ENCODE measurements around the gene SHCBP1L.
A peak's percentile ranks its signal among the peaks of the same experiment; 100 is the strongest.
"Not testable (repeated sequence)": the region's sequence is repeated elsewhere in the genome, so short reads cannot be mapped to it uniquely, and the experiment has no call there.

SHCBP1L gene

GRCh38 chr1:182962554-182963115, 9.7 kb upstream of the SHCBP1L start:
- DNase-seq: peak in 1 of 2 experiments; percentile 34

GRCh38 chr1:182960046-182960445, 7.1 kb upstream of the SHCBP1L start:
- DNase-seq: no peak

DNA sequence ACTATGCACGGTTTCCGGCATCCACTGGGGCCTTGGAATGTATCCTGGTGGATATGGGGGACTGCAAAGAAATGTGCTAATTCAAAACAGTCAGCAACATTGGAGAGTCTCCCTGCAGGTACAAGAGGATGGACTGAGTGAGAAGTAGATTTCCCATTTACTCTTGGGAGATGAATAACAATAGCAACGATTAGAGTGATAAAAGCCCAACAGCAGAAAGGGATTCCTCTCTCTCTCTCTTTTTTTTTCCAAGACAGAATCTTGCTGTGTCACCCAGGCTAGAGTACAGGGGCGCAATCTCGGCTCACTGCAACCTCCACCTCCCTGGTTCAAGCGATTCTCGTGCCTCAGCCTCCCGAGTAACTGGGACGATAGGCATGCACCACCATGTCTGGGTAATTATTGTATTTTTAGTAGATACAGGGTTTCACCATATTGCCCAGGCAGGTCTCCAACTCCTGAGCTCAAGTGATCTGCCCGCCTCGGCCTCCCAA, 5.0 kb upstream of the SHCBP1L start:
- no peak for DNase-seq

GRCh38 chr1:182956708-182957365, 3.9 kb upstream of the SHCBP1L start:
- DNase-seq: no peak

DNA sequence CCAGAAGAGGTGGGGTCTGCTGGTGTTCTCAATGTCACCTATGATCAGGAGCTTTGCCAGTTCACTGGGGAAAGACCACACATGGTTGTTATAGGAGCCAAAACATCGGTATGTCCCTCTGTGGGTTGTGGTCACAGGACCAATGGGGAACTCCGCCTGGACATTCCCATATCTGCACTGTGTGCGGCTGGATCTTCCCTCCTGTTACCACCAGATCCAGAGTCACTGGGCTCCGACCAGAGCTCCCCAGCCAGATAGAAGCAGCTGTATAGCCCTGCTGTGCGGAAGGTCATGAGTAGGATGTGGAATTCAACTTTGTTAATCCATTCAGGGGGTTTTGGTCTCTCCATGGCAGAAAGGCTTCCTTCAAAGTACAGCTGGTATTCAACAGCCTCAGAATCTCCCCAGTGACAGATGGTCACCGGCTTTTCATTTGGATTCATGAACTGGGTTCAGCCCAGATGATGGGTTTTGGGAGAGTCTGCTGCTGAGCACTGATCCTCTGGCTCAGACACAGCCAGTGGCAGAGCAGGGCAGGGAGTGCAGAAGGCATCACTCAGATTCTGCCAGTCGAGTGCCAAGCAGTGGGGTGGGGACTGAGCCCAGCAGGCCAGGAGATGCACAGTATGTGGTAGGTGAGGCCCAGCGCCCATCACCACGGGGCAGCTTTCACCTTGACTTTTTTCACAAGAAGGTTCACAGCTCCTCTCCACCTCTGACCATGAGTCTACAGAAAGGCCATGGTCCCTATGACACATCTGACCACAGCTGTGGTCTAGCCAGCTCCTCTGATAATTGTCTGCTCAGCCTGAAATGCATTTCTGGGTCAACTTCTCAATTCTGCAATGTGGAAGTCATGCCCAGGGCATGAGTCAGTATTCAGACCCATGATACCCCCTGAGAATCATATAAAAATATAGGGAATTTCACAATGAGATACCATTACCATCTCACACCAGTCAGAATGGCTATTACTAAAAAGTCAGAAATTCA, 2.9 kb upstream of the SHCBP1L start:
- no peak for DNase-seq

DNA sequence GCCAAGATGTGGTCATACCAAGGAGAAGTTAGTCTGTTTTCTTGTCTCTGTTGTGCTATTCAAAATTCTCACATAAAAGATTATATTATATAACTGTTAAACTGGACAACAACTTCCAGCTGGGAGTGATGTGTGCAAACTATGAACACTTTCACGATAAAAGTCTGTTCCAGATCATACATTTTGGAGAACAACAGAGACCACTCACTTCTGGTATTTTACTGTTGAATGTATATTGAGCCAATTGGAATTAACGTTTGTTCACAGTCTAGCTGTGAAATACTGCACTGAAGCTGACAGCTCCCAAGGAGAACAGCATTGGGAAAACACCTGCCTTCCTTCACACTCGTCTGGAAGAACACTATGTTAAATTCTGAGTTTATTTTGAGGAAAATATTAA, 860 bp upstream of the SHCBP1L start:
- DNase-seq: no peak

- not testable (repeated sequence) for DNase-seq
Measured at GRCh38 chr1:182943336-182943735, 9.6 kb downstream of the SHCBP1L start.

GRCh38 chr1:182942145-182942544, 10.8 kb downstream of the SHCBP1L start:
- not testable (repeated sequence) for DNase-seq

DNA sequence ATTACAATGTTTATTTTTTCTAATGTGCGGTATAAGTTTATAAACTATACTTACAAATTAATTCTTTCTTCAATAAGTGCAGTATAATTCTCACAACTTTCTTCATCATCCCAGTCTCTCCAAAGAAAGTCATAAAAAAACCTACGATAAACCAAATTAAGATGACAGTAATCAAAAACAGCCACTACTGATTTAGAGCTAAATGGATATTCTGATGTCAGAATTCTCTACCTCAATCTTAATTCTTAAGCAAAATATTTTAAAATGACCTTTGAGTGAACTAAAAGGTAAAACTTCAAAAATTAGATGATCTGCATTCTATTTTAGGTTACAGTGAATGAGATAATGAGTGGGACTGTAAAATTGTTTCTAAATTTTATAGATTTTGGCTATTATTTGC, 13.6 kb downstream of the SHCBP1L start:
- no peak for DNase-seq

- no peak for DNase-seq
Measured at GRCh38 chr1:182935716-182936115, 17.2 kb downstream of the SHCBP1L start.

DNA sequence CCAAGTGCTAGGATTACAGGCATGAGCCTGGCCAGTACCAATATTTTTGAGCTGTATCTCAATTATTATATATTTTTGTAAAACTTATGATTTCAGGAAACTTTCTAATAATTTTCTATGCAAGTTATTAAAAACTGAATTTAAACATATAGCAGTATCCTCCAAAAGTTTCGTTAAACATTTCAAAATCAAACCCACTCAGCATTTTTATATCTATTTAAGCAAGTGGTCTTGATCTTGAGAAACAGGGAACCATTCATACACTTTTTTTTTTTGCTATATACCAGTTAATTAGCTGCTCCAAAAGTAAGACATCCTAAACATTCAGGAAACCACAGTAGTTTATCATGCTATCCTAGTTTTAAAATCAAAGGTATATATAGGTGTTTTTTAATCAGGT, 22.0 kb downstream of the SHCBP1L start:
- no peak for DNase-seq

GRCh38 chr1:182927693-182928433, 25.1 kb downstream of the SHCBP1L start:
- no peak for DNase-seq

GRCh38 chr1:182925661-182926060, 27.3 kb downstream of the SHCBP1L start:
- no peak for DNase-seq

DNA sequence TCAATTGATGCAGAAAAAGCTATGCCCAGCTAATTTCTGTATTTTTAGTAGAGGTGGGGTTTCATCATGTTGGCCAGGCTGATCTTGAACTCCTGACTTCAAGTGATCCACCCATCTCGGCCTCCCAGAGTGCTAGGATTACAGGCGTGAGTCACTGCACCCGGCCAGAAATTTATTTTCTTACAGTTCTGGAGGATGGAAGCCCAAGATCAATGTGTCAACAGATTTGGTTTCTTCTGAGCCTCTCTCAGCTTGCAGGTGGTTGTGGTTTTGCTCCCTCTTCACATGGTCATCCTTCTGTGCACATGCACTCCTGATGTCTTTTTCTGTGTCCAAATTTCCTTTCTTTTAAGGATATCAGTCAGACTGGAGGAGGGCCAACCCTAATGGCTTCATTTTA, 35.6 kb downstream of the SHCBP1L start:
- DNase-seq: no peak

DNA sequence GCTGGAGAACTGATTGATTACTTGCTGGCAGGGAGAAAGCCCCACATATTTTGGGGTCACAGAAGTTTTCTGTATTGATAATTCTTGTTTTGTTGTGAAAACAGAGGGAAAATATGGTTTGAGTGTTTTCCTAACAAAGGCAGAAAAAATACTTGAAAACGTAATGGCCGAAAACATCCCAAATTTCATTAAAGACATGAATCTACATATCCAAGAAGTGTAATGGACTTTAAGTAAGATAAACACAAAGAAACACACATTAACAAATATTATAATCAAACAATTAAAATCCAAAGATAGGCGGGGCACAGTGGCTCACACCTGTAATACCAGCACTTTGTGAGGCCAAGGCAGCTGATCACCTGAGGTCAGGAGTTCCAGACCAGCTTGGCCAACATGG, 39.6 kb downstream of the SHCBP1L start:
- no peak for DNase-seq

- DNase-seq: no peak
Measured at GRCh38 chr1:182910143-182910542, 42.8 kb downstream of the SHCBP1L start.

DNA sequence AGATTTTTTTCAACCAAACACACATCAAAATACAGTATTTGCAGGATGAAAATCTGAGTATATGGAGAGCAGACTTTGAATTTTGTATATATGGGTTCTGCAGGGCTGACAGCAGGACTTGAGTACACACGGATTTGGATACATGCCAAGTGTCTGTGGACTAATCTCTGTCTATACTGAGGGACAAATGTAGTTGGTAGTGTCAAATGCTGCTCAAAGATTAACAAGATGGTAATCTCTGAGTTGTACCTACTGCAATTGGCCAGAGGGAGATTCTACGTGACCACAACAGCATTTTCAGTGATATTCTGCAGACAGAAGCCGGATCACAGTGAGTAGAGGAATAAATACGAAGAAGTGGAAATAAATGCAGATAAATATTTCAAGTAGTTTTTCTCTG, 43.4 kb downstream of the SHCBP1L start:
- DNase-seq: no peak

GRCh38 chr1:182905321-182905720, 47.6 kb downstream of the SHCBP1L start:
- no peak for DNase-seq

DNA sequence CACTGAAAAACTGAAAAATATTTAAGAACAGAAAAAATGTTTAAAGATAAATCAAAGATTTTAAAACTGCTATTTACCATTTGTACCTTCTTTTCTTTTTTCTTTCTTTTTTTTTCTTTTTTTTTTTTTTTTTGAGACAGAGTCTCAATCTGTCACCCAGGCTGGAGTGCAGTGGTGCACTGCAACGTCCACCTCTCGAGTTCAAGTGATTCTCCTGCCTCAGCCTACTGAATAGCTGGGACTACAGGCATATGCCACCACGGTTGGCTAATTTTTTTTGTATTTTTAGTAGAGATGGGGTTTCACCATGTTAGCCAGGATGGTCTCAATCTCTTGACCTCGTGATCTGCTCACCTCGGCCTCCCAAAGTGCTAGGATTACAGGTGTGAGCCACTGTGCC, 51.0 kb downstream of the SHCBP1L start:
- not testable (repeated sequence) for DNase-seq

DNA sequence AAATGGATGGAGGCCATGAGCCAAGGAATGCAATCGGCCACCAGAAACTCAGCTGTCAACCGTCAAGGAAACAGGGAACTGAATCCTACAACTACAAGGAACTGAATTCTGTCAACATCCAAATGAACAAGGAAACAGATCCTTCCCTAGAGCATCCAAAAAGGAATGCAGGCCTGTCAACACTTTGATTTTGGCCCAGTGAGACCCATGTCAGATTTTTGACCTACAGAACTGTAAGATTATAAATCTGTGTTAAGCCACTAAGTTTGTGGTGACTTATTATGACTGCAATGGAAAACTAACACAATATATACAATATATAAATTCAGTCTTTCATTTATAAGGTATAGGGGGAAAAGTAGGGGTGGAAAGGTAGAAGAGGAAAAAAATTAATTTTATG, 55.3 kb downstream of the SHCBP1L start:
- DNase-seq: no peak

DNA sequence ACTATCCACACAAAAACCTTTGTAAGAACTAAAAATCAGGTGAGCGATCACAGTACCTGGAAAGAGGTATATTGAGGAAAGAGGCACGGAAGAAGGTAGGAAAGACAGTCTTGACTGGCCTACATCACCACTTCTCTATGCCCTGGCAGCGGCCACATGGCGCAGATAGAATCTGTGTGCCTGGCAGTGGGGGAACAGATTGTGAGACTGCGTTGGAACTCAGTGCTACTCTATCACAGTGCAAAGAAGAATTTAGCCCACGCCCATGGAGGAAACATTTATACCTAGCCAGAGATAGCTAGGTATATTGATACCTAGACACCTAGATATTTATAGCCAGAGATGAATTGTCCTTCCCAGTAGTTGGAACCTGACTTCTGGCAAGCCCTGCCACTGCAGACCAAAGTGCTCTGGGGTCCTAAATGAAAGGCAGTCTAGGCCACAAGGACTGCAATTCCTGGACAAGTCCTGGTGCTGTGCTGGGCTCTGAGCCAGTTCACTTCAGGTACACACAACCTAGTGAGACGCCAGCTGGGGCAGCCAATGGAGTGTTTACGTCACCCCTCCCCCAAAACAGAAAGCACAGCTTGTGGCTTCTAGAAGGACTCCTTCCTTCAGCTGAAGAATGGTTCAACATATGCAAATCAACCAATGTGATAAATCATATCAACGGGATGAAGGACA, 61.9 kb downstream of the SHCBP1L start:
- DNase-seq: no peak

DNA sequence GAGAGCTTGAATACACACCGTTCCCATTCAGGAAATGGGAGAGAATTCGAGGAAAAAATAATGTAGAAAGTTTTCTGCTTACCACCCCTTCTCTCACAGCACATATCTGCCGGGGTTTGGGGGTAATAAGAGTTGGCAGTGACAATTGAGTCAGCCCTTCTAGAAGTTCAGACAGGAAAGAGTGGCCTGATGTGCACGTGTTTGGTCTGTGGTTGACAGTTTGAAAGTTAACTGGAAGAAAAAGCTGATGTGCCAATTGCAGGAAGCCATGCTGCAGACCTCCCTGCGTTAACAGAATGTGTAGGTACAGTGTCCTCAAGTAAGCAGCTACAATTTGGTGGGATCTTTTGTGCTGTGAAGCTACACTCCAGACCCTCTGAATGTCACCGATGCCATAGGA, 63.0 kb downstream of the SHCBP1L start:
- DNase-seq: peak; percentile 32 to 34

Measured in activated T-cell treated with anti-CD3 and anti-CD28 coated beads, Interleukin-2, amount 50 U/mL, for 48 hours (primary cell).